Brain pericyte (primary cell): Measurements from ENCODE around the gene ZIC2.

Experiments used
- DNase-seq: peaks from one replicate; pipeline ENCODE4 v3.0.0-alpha.2; 2012; ENCODE audit warnings: low read depth, low spot score

The ZIC2 gene

DNA sequence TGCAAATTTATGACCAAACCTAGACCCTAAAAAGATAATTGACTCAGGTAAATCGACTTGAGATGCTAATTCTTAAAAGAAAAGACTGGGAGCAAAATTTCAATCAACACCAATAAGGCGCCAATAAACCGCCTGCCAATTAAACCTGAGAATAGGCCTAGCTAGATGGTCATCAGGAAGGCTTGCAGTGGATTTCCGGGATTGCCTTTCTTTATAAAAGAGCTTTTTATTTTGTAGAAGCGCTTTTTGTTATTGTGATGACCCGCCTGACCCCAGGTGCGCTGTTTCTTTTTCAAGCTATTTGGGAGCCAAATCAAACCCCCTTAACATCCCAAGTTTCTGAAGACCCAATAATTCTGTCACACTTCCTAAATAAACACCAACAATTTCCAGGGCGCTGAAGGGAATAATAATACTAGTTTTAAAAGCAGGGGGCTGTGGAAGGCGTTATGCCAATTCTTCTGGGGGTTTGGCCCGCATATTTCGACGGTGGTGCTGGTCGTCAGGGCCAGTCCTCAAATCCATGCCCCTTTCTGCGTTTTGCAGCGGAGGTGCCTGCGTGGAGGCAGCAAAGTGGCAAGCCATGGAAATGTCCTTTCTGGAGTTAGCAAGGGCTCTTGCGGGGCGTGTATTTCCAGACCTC is 7.2 kb upstream of the ZIC2 start:
- no peak for DNase-seq

DNA sequence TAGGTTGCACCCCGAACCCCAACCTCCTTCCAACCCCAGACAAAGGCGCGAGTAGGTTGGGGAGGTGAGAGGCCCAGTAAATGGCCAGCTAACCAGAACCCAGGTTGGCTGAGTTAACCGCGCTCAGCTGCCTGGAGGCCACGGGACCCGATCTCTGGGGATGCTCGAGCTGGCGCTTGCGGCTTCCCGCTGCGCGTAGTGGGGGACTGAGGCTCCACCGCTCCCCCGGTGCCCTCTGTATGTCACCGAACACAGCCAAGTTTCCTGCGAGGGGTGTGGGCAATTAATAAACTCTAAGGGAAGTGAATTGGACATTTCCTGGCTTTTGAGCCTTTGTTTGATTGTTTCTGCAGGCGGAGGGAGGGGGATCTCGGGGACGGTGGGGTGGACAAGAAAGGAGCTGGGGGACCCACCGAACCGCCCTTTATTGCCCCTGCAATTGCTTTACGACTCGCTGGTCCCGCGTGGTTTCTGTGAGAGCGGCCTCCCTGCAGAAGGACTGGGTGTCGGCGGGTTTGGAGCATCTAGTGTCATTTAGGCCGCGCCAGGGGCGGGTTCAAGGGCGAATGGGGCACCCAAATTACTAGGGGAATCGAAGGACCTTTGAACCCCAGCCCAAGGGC is 6.5 kb upstream of the ZIC2 start:
- DNase-seq = no peak

DNA sequence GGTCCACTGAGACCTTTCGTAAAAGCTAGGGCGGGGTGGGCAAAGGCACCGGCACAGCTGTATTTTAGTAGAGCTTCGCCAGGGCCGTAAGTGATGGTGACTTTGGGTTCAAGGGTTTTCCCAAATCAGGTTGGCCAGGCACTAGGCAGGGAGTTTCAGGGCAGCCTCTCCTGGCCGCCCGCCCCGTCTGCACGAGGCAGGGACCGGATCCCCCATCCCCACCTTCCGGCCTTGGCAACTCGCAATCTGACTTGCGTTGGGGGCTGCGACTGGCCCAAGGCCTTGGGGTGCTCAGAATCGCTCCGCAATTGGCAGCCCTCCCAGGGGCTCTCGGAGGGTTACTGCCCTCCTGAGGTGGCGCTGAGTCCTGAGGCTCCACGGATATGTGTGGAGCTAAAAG is 6.0 kb upstream of the ZIC2 start:
- no peak for DNase-seq

DNA sequence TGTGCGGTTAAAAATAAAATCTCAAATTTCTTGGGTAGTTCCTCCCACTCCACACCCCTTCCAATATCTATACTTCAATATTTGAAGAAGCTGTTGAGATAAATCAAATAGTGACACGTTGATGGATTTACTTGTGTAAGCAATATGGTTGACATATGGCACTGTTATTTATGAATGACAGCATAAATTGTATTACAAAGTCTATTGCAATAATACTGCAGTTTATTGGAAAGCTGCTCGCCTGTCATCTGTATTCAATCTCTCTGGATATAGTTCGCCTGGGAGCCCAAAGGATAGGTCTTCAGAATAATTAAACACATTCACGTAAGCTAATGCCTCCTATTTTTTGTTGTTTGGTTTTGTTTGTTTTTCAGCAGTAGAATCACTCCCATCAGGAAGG is 5.0 kb upstream of the ZIC2 start:
- no peak for DNase-seq

DNA sequence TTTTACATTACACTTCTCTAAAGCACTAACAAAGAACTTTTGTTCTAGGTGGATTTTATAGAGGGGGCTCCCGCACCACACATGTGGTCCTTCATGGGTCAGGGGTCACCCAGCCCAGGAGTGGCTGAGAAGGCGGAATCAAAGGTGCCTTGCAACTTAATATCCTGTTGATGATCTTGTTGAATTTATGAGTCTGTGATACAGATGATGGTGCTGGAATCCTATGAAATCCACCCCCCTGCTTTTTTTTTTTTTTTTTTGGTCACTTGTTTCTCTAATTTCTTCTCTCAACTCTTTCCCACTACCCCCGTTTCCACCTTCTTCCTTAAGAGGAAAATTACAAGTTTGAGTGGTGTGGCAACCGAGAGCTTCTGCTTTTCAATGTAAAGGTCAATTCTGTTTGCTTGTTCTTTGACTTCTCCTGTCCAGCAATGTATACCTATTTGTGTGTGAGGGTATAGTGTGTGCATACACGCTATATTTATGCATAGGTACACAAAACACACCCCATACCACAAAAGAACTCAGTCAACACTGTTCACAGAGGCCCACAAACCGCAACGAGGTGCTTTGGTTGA is 4.2 kb upstream of the ZIC2 start:
- no peak for DNase-seq

DNA sequence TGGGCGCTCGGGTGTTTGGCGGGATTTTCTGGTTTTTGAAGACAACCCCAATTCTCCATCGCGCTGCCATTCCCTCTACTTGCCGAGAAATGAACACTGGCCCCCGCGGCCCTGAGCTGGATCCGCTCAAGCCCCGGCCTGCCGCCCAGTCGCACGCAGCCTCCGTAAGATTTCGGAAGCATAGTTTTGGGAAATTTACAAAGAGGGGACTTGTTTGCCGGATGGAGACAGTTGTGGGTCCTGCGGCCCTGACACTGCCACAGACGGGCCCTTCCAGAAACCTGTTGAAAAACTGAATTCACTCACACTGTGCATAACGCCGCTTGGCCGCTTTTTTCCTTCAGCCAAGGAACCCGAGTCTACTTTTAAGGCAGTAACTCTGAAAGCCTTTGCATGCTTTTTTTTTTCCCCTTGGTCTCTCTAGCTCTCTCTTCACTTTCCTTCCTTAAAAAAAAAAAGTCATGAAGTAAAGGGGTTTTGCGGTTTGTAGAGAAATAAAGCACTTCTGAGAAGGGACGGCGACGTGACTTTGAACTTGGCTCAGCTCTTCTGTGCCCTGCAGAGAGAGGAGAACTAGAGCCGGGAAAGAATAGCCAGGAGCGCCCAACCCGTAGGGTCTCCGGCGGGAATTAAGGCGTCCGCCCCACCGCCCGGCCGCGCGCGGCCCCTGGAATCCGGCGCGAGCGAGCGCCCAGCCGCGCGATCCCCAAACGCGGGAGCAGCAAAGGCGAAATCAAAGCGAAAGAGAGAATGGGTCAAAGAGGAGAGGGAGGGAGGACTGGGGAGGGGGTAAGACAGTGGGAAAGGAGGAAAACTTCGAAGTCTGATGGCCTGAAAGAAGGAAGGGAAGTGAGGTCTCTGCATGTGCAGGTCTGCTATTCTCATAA is 3.4 kb upstream of the ZIC2 start:
- no peak for DNase-seq

DNA sequence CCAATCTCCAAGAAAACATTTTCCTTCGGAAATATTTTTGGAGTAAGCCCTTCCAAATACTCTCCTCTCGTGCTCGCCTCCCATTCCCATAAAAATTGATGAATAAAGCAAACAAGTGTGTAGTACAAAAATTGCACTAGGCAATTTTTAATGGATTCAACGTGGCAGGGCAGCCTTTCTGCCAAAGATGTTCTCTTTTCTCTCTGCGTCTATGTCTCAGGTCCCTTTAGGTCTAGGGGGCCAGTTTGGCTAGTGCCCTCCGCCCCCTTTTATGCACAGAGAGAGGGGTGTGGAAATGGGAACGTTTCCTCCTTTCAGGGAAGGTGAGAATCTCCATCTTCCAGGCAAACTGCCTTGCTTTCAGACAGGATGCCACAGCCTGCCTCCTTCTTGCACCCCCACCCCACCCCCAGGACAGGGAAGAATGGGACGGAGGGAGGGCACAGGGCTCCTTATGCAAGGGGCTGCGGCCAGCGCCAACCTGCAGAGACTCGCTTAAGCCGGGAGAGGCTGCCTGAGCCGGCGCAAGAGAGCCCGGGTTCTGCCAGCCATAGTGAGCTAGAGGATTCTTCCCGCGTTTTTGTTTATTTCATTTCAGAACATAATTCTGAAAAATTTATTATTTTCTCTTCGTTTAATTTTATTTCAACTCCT is 2.7 kb upstream of the ZIC2 start:
- no peak for DNase-seq

DNA sequence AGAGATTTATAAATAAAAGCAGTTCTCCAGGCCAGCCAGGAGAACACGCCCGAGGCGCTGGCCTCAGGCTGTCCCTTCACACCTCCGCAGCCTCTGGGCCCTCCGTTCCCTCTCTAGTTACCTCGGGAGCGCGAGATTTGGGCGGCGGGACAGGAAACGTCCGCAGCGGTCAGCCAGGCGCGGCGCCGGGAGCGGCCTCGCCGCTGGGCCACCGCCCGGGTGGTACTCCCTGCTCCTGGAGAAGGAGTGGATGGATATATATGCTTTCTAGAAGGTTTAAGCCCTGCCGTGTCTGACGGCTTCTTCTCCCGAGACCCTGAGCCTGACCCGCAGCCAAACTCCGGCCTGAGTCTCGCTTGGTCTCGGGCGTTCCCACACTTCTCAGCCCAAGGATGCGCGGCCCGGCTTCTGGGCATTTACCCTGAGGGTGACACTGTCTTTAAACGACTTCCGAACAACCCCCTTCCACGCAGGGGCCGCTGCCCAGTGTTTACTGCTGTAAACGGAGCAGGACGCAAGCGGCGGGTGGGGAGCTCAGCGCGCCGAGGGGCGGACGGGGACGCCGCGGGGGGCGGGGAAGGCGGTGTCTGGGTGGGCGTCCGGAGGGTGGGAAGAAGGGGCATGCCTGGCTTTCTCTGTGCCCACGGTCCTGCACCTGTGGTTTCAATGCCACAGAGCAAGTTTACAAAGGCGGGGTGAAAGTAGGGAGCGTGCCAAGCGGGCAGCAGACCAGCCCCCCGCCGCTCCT is 2.0 kb upstream of the ZIC2 start:
- no peak for DNase-seq

DNA sequence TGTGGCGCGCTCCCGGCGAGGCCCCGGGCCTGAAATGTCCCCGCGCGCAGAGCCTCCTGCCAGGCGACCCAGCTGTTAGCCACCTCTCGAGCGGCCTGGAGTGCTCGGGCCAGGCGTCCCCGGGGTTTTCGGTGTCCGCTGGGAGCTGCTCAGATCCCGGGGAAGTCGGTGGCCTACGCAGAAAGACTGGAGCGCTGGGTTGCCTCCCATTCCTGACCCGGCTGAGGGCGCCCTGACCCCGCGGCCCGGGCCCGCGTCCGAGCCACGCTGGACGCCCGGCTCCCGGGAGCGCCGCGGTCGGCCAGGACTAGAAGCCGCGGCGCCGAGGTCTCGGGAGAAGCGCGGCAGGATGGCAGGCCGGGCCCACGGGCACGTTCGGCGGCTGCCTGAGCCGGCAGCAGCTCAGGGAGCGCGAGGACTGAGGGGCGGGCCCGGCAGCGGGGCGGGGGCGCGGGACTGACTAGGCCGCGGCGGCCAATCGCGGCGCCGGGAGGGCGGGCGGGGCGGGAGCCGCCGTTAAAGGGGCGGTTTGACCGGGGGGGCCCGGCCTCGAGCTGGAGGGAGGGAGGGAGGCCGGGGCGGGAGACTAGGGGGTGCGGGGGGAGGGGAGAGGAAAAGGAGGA is 1.3 kb upstream of the ZIC2 start:
- no peak for DNase-seq

DNA sequence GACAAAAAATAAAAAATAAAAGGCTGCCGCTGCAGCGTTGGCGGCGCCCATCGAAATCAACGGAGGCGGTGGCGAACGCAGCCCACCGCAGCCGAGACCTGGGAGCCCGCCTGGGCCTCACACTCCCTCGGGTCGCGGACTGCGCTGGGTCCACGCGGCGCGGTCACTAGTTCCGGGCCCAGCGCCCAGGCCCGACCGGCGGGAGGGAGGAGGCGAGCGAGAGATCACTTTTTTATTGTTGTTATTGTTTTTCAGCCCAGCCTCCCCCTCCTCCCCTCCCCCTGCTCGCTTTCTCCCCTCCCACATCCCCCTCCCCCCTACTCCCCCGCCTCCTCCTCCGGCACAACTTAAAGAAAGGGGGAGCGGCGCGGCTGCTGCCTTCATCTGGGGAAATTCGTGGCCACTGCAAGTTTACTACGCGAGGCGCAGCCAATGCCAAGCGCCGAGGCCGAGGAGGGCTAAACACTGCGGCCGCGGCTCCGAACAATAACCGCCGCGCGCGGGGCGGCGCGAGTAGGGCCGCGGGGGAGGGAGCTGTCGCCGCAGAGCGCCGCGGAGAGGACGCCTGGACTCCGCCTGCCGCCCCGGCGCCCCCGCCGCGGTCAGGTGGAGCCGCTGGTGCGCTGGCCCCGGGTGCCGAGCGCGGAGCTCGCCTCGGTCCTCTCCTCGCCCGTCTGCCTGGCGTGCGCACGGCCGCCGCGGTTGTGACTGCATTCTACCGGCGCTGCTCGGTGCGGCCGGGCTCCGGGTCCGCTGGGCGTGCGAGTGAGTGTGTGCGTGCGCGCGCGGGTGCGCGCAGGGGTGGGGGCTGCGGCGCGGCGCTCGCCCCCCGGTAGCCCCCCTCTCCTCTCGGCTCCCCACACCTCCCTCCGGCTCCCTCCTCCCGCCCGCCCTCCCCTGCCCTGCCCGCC is 505 bp upstream of the ZIC2 start:
- DNase-seq = no peak

DNA sequence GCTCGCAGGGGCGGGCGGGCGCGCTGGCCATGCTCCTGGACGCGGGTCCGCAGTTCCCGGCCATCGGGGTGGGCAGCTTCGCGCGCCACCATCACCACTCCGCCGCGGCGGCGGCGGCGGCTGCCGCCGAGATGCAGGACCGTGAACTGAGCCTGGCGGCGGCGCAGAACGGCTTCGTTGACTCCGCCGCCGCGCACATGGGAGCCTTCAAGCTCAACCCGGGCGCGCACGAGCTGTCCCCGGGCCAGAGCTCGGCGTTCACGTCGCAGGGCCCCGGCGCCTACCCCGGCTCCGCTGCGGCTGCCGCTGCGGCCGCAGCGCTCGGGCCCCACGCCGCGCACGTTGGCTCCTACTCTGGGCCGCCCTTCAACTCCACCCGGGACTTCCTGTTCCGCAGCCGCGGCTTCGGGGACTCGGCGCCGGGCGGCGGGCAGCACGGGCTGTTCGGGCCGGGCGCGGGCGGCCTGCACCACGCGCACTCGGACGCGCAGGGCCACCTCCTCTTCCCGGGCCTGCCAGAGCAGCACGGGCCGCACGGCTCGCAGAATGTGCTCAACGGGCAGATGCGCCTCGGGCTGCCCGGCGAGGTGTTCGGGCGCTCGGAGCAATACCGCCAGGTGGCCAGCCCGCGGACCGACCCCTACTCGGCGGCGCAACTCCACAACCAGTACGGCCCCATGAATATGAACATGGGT is 599 bp downstream of the ZIC2 start:
- no peak for DNase-seq

DNA sequence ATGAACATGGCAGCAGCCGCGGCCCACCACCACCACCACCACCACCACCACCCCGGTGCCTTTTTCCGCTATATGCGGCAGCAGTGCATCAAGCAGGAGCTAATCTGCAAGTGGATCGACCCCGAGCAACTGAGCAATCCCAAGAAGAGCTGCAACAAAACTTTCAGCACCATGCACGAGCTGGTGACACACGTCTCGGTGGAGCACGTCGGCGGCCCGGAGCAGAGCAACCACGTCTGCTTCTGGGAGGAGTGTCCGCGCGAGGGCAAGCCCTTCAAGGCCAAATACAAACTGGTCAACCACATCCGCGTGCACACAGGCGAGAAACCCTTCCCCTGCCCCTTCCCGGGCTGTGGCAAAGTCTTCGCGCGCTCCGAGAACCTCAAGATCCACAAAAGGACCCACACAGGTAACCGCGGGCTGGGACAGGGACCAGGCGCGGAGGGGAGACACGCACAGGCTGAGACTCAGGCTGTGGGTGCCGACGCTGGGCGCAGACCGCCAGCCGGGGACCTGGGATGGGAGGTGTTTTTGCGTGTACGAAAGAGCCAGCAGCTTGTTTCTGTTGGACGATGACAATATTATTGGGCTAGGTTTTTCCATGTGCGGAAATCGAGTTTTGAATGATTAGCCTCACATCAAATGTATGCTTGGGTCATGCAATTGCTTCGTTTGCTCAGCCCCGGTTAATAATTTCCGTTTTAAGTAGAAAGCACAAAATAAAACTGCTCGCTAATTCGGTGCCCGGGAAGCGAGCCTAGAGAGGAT is 1.3 kb downstream of the ZIC2 start:
- no peak for DNase-seq

DNA sequence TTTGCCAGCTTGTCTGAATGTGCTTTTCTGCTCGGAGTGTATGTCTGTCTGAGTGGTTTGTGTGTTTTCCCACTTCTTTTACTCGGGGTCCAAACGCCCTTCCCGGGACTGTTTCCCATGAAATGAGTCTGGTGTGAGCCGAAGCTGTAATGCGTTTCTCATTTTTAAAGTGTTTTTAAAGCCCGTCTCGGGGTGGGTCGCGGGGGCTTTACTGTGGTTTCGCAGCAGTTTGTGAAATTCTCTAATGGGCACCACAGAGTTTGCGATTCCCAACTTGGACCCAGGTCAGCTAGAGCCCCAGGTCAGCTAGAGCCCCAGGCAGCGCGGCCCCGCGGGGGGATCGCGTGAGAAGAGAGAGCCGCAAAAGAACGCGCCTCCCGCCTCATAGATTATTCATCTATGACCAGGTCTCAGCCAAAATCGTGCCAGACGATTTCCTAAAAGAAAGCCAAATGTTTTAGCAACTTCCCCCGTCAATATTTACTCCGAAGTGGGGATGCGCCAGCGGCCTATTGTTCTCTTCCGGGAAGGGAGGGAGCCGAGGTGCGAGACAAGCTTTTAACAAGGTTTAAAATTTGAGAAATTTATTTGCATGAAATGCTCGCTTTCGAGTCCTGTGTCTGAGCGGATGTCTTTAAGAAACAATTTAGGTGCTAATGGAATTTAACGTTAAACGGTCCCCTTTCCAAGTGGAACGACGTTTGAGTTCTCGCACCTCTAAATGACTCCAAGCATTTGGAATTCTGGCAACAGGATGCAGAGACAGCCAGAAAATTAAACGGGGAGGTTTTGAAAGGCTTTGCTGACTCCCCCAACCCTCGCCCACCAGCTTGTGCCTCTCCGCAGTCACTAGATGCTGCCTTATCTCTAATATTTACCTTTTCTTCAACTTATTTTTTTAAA is 2.2 kb downstream of the ZIC2 start:
- DNase-seq = no peak

DNA sequence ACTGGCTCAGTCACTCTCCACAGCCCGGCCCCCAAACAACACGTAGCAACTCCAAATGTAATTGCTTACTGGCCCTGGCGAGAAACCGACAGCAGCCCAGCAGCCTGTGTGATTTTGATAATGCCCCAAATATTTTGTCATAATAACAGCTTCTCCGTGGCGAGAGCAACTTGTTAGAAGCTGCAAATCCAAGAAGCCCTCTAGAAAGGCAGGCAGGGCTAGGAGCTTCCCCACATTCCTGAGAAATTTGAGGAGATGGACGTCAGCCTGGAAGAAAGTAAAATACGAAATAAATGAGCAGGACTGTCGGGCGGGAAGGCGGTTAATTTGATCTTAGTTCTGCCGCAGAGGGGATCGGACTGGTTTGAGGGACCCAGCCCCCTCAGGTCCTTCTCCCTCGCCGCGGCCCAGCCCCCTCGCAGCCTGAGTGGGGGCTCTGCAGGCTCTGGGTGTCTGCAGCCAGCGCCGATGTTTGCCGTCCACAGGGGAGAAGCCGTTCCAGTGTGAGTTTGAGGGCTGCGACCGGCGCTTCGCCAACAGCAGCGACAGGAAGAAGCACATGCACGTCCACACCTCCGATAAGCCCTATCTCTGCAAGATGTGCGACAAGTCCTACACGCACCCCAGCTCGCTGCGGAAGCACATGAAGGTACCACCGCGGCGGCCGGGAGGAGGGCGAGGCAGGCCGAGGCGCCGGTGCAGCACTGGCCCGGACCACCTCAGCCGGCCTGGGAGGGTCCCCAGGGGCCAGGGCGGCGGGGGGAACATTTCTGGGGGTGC is 3.1 kb downstream of the ZIC2 start:
- no peak for DNase-seq

DNA sequence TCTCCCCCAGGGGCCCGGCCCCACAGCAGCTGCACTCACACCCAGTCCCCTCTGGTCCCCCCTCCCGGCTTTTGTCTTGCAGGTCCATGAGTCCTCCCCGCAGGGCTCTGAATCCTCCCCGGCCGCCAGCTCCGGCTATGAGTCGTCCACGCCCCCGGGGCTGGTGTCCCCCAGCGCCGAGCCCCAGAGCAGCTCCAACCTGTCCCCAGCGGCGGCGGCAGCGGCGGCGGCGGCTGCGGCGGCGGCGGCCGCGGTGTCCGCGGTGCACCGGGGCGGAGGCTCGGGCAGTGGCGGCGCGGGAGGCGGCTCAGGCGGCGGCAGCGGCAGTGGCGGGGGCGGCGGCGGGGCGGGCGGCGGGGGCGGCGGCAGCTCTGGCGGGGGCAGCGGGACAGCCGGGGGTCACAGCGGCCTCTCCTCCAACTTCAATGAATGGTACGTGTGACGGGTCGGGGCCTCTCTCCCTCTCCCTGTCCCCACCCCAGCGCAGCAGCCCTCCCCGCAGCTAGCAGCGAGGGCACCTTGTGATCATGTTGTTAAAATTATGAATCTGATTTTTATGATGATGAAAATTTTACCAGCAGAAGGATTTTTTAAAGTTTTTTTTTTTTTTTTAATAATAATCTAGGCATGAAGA is 3.8 kb downstream of the ZIC2 start:
- no peak for DNase-seq
